Astrocyte of the cerebellum (primary cell): ENCODE measurements around the gene LRP1B.

Experiments used
- DNase-seq: peaks from one replicate; pipeline ENCODE4 v3.0.0-alpha.2; 2011; ENCODE audit warnings: low read depth
- H3K4me3 ChIP-seq: 2 replicates; pipeline ENCODE4 v1.5.1; 2011; ENCODE audit warnings: mild to moderate bottlenecking, low read depth, low read length, moderate library complexity
- in situ Hi-C: cut with HindIII; loops from 2 replicates; pipeline ENCODE4 v1.10.0; 2017; ENCODE audit warnings: low sequenced_read_pairs
- TF ChIP-seq, protein P1 (sequence below): IDR thresholded peaks from 2 replicates; pipeline ENCODE4 v1.5.1; 2012; ENCODE audit warnings: low read length, low read depth, moderate library complexity, mild to moderate bottlenecking; ENCODE audit errors: missing control alignments

The LRP1B gene

DNA sequence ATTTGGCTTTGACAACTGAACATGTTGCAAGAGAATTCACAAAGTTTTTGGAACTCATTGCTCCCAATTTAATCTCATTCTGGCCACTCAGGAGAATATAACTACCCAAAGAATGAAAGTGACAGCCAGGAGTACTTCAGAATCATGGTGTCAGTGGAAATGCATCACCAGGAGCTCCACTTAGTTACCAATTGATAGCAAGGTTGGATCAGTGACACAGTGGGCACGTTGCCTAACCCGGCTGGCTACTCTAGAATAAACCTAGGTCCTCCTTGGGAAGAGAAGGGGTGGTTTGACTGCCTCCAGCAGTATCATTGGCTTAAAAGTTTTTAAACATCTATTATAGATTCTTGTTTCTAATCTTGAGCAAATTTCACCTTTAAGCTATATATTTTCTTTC, 40.0 kb upstream of the LRP1B start:
- in situ Hi-C loops = no loop called here
- TF ChIP-seq, protein P1, sequence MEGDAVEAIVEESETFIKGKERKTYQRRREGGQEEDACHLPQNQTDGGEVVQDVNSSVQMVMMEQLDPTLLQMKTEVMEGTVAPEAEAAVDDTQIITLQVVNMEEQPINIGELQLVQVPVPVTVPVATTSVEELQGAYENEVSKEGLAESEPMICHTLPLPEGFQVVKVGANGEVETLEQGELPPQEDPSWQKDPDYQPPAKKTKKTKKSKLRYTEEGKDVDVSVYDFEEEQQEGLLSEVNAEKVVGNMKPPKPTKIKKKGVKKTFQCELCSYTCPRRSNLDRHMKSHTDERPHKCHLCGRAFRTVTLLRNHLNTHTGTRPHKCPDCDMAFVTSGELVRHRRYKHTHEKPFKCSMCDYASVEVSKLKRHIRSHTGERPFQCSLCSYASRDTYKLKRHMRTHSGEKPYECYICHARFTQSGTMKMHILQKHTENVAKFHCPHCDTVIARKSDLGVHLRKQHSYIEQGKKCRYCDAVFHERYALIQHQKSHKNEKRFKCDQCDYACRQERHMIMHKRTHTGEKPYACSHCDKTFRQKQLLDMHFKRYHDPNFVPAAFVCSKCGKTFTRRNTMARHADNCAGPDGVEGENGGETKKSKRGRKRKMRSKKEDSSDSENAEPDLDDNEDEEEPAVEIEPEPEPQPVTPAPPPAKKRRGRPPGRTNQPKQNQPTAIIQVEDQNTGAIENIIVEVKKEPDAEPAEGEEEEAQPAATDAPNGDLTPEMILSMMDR = no peak

DNA sequence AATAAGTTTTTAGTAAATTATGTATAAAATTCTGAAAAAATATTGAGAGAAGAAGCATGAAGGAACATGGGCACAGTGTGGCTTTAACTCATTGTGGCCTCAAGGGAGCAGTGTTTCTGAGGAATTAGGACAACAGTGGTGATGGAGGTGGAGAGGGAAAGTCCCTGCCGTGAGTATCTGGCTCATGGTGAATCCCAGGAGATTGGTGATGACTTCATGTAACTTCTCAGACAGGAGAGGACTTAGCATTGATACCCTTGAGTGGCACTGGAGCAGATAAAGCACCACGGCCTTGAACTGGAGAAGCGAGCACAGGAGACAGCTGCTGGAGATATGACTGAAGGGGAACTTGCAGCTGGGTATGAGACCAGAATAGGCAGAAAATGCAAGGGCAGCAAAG, 35.0 kb upstream of the LRP1B start:
- DNase-seq = no peak

More for the DNA sequence above, 40.0 kb upstream of the LRP1B start:
- DNase-seq = no peak
- no peak overlapping the region for H3K4me3 ChIP-seq

DNA sequence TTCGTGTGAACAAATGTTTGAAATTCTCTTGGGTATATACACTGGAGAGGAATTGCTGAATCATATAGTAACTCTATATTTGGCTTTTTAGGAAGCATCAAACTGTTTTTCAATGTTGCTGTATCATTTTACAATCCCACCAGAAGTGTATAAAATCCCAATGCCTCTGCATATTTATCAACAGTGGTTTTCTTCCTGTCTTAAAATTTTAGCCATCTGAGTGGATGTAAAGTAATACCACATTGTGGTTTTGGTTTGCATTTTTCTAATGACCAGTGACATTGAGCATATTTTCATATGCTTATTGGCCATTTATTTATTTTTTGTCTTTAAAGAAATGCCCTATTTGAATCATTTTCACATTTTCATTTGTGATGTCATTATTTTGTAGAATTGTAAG, 22.8 kb upstream of the LRP1B start:
- in situ Hi-C loops = no loop called here
- TF ChIP-seq, protein P1 = no peak
- DNase-seq = peak; percentile 33
- no peak overlapping the region for H3K4me3 ChIP-seq

More for the DNA sequence above, 35.0 kb upstream of the LRP1B start:
- in situ Hi-C loops = no loop called here
- TF ChIP-seq, protein P1 = peak; percentile 60
- no peak overlapping the region for H3K4me3 ChIP-seq

DNA sequence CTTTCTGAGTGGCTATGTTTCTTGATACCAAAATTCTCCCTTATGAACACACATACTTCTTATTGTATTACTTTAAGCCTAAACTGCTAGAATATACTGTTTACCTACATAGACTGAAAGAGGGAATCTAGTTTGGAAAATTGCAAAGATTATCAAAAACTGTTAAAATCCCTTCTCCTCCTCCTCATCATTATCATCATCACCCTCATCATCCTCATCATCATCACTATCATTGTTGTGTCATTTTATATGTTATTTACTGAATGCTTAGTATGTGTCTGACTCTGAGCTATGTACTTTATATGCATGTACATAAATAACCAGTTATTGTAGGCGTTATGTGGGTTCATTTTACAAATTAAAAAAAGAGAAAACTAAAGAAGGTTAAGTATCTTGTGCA, 19.6 kb upstream of the LRP1B start:
- in situ Hi-C loops = no loop called here
- no peak overlapping the region for H3K4me3 ChIP-seq
- no peak for DNase-seq
- TF ChIP-seq, protein P1 = no peak

DNA sequence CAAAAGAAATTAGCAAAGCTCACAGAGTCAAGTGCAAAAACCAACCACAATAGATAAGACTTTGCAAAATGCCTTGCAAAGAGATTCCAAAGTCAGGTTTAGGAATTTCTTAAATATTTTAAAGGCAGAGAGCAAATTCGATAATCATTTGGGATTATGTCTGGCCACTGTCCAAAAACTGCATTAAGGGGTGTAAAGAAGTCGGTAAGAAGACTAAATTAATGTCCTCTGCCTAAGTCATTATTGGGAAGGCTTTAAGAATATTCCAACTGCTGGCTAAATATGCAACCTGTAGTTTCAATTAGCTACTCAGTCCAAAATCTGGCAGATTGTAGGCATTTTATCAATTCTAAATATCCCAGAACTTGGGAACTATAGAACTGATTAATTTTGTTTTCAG, 13.7 kb upstream of the LRP1B start:
- in situ Hi-C loops = no loop called here
- DNase-seq = no peak
- no peak overlapping the region for H3K4me3 ChIP-seq
- TF ChIP-seq, protein P1 = no peak

DNA sequence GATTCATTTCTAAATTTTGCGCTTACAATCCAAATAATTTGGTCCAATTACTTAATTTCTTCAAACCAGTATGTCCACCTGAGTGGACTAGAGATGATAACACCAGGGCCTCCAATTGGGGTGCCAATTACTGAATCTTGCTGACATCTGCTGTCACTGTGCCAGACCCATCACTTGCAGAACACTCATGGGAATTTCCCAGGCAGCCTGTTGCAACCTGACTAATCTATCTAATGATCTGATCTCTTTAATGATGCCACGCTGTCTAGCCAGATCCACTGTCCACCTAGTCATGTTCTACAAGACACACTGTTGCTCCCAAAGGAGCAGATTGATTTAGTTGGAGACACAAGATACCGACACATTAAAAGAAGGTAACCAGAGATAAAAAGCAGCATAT, 11.8 kb upstream of the LRP1B start:
- in situ Hi-C loops = no loop called here

More for the DNA sequence above, 11.8 kb upstream of the LRP1B start:
- DNase-seq = no peak
- H3K4me3 ChIP-seq = no peak overlapping the region
- TF ChIP-seq, protein P1 = no peak
